Stimulated activated CD4-positive, alpha-beta T cell treated with anti-CD3 and anti-CD28 coated beads, Interleukin-15, amount 100 ng/mL, for 24 hours (primary cell): ENCODE data around the gene COL10A1.
"Not testable (repeated sequence)": the region's sequence is repeated elsewhere in the genome, so short reads cannot be mapped to it uniquely, and the experiment has no call there.

Experiments
- DNase-seq: peaks from one replicate; pipeline ENCODE4 v3.0.0-alpha.2; 2020

COL10A1 gene

GRCh38 chr6:116118608-116119007 lies 7.3 kb downstream of the COL10A1 start:
- no peak for DNase-seq

GRCh38 chr6:116115781-116116180 lies 10.2 kb downstream of the COL10A1 start:
- no peak for DNase-seq

- DNase-seq: no peak
Measured at GRCh38 chr6:116113386-116113785, 12.5 kb downstream of the COL10A1 start.

DNA sequence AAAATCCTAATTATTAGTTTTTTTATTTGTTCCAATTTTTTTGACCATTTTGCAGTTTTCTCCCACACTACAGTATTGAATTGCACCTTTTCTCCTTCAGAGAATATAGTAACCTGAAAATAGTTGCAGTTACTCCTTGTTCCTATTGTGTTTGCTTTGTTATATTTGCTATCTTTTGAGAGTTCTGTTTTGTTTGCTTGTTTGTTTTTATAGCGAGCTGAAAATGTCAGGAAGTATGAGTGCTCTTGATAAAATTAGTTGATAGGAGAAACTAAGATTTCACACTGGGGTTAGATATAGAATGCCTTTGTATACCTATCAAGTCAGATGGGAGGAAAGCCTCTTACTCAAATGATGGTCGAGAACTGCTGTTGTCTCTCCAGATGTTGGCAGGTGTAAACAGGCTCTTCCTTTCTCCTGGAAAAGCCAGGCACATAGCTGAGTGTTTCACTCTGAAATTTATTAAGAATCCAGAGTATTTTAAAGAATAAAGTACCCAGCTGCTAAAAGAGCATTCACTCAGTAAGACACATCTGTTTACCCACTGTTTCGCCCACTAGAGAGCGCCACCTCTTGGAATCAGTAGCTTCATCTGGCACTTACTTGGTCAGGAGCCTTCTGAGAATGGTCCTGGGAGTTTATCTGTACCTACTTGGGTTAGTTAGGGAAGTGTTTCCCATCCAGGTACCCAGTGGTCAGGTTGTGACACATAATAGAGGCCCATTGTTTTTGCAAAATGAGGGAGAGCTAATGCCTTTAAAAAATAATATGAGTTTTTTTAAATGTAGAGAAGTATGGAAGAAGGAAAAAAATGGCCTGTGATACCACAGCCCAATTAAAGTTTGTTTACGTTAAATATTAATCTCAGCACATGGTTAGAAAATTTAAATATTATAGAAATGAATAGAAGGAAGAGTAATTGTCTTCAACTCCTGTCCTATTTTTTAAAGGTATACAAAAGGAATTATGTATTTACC lies 14.1 kb downstream of the COL10A1 start:
- peak; percentile 46 for DNase-seq

GRCh38 chr6:116108836-116109235 lies 17.1 kb downstream of the COL10A1 start:
- DNase-seq: no peak

GRCh38 chr6:116106146-116106545 lies 19.8 kb downstream of the COL10A1 start:
- no peak for DNase-seq

DNA sequence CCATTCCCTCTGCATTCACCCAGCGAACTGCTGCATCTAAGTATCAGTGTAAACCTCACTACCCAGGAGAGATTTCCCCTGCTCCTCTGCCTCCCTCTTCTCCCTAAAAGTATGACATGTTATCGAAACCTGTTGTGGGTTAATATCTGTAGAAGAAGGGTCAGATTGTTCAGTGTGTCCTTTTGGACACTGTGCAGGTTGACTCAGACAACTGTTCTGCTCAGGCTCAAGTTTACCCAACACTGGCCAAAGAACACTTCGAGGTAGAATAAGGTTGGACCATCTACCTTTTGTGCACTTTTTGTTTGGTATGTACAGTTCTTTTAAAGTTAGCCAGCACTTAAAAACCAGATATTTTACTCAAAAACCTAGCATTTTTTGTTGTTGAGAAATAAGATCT lies 20.7 kb downstream of the COL10A1 start:
- DNase-seq: no peak

DNA sequence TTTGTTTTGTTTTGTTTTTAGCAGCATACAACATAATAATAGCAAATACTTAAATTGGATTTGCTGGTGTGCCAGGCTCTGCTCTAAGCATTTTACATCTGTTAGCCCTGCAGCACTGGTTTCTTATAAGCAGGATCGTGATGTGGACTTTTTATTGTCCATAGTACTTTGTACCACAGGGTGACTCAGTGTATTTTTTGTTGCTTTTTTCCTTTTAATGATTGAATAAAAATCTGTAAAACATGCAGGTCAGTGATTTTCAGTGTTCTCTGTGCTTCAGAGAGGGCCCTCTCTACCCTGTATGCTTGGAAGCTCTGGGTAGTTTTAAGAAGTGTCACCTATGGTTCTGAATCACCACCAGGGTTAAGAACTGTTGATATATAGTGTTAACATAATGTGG lies 21.3 kb downstream of the COL10A1 start:
- no peak for DNase-seq

DNA sequence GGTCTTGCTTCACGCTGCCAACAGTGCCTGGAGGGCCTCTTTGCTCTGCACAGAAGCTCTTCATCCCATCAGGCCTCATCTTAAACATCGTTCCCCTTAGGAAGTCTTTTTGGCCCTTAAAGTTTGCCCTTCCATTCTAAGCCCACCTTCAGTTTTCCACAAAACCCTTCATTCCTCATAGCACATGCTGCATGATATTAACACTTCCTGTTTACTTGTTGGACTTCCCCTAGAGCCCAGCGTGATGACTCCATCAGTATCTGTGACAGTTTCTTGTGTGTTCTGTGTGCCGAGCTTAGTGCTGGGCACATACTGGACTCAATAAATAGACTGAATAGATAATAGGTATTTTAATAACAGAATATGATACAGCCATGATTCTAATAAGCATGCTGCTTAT lies 23.1 kb downstream of the COL10A1 start:
- no peak for DNase-seq

DNA sequence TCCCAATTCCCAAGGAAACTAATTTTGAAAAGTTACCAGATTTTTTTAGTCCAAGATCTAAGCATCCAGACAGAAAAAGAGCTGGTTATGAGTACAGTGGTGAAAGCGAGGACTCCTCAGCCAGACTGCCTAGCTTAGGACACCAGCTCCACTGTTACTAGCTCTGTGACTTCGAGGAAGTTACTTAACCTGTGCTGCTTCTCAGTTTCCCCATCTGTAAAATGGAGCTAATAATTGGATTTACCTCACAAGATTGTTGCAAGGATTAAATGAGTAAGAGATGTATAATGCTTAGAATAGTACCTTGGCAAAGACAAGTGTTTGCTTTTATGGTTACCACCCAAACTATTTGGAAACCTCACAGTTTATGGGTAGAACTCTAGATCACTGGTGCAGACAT lies 24.1 kb downstream of the COL10A1 start:
- DNase-seq: no peak

GRCh38 chr6:116101302-116101718 lies 24.6 kb downstream of the COL10A1 start:
- peak; percentile 88 for DNase-seq

GRCh38 chr6:116100419-116101301 lies 25.3 kb downstream of the COL10A1 start, which contains the start of gene NT5DC1:
Gene NT5DC1 (plus strand): TSS chr6:116100853. CDS start chr6:116100931, 78 bp downstream.
- peak; percentile 91 for DNase-seq

- no peak for DNase-seq
Measured at GRCh38 chr6:116099036-116099435, 26.9 kb downstream of the COL10A1 start.

GRCh38 chr6:116096979-116097816 lies 28.7 kb downstream of the COL10A1 start:
- DNase-seq: no peak

DNA sequence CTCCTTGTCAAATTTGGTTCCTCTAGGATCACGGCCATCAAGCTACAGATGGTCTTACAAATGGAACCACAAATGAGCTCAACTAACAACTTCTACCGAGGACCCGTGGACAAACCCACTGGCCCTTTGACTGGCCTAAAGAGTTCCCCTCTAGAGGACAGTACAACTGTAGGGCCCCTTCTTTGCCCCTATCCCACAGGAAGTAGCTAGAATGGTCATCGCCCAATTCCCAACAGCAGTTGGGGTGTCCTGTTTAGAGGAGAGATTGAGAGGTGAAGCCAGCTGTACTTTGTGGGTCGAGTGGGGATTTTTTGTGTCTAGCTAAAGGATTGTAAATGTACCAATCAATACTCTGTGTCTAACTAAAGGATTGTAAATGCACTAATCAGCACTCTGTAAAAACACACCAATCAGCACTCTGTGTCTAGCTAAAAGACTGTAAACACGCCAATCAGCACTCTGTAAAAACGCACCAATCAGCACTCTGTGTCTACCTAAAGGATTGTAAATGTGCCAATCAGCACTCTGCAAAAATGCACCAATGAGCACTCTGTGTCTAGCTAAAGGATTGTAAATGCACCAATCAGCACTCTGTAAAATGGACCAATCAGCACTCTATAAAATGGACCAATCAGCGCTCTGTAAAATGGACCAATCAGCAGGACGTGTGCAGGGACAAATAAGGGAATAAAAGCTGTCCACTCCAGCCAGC lies 29.7 kb downstream of the COL10A1 start:
- DNase-seq: not testable (repeated sequence)

- DNase-seq: no peak
Measured at GRCh38 chr6:116094041-116094440, 31.9 kb downstream of the COL10A1 start.

- DNase-seq: no peak
Measured at GRCh38 chr6:116090251-116090650, 35.7 kb downstream of the COL10A1 start.

- no peak for DNase-seq
Measured at GRCh38 chr6:116088946-116089345, 37.0 kb downstream of the COL10A1 start.

- DNase-seq: no peak
Measured at GRCh38 chr6:116087437-116088027, 38.4 kb downstream of the COL10A1 start.

GRCh38 chr6:116084284-116084683 lies 41.6 kb downstream of the COL10A1 start:
- DNase-seq: no peak

DNA sequence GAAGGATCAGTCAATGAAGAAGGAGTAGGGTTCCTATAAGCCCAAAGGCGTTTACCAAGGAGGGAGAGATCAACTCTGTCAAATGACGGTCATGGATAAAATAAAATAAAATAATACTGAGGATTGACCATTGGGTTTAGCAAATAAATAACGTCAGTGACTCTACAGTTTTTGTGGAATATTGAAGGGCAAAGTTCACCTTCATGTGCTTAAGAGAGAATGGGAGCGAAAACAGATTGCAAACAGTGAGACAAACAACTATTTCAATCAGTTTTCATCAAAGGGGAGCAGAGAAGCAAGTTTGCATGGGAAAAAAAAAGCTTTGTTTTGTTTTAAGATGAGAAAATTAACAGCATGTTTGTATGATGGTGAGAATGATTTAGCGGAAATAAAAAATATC lies 42.9 kb downstream of the COL10A1 start:
- DNase-seq: no peak
